NCI-H1092 treated with DMSO at 0.1 percent for 48 hours (cell line): ENCODE data around the gene LCN12.

Experiments used
- DNase-seq: peaks from one replicate; lab custom pipeline; 2025; lab: John Stamatoyannopoulos, UW

LCN12 gene

DNA sequence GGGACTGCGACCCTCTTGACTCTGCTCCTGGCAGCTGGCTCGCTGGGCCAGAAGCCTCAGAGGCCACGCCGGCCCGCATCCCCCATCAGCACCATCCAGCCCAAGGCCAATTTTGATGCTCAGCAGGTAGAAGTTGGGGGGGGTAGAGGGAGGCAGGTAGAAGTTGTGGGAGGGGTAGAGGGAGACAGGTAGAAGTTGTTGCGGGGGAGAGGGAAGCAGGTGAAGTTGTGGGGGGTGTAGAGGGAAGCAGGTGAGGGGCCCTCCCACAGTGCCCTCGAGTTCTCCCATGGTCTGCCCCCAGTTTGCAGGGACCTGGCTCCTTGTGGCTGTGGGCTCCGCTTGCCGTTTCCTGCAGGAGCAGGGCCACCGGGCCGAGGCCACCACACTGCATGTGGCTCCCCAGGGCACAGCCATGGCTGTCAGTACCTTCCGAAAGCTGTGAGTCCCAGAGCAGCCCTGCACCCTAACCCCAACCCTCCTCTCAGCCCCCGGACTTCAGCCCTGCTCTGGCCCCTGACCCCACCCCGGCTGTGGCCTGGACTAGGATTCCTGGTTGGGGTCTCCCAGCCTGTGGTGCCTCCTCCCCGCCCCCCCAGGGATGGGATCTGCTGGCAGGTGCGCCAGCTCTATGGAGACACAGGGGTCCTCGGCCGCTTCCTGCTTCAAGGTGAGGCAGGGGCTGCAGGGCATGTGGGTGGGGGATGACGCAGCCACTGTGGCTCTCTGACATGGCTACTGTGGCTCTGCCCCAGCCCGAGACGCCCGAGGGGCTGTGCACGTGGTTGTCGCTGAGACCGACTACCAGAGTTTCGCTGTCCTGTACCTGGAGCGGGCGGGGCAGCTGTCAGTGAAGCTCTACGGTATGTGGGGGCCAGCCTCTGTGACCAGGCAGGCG, 6.5 kb upstream of the LCN12 start:
- no peak for DNase-seq

DNA sequence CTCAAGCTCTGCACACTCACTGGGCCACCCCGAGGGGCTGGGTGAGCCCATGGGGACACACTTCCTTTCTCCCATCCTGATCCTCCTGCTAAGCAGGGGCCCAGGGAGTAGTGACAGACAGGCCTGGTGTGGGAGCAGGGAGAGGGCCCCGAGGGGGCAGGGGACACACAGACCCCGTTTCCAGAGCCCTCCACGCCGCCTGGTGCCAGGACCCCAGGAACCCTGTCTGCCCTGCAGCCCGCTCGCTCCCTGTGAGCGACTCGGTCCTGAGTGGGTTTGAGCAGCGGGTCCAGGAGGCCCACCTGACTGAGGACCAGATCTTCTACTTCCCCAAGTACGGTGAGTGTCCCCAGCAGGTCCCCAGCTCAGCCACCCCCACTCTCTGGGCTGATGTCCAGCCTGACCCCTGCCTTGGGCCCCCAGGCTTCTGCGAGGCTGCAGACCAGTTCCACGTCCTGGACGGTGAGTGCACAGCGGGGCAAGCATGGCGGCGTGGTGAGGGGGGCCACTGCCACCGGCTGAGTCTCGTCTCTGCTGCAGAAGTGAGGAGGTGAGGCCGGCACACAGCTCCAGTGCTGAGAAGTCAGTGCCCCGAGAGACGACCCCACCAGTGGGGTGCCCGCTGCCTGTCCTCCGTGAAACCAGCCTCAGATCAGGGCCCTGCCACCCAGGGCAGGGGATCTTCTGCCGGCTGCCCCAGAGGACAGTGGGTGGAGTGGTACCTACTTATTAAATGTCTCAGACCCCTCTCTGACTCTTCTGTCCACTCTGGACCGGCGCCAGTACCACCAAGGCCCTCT, 5.6 kb upstream of the LCN12 start:
- DNase-seq = no peak

DNA sequence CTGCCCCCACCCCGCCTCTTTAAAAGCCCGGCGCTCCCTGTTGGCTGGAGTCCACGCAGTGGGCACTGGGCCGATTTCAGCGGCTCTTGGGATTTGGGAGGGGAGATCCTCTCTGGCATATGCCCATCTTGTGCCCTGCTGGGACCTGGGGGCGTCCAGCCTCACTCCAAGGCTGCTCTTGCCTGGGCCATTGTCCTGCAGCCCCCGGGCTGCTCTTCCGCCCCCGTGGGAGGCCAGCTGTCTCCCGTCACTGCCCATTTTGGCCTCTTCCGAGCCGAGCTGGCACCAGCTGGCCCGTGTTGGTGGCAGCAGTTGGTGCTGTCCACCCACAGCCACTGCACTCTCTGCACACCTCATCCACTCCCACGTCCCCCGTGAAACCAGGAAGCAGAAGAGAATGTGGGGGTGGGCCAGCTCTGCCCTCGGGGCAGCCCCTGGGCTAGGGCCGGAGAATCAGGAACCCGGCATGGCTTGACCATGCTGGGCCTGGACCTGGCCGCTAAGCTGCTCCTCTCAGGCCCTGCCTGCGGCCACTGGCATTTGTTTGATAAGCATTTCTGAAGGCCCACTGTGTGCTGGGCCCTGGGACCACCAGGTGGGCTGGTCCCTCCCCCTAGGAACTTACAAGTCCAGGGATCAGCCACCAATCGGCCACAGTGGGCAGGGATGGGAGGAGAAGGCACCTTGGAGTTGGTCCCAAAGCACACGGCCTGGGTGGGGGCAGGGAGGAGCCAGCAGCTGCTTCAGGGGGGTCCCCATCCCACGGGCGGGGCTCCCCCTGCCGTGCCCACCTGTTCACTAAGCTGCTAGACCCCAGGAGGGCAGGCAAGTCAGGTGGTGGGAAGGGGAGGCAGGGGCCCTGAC, 4.8 kb upstream of the LCN12 start:
- no peak for DNase-seq

DNA sequence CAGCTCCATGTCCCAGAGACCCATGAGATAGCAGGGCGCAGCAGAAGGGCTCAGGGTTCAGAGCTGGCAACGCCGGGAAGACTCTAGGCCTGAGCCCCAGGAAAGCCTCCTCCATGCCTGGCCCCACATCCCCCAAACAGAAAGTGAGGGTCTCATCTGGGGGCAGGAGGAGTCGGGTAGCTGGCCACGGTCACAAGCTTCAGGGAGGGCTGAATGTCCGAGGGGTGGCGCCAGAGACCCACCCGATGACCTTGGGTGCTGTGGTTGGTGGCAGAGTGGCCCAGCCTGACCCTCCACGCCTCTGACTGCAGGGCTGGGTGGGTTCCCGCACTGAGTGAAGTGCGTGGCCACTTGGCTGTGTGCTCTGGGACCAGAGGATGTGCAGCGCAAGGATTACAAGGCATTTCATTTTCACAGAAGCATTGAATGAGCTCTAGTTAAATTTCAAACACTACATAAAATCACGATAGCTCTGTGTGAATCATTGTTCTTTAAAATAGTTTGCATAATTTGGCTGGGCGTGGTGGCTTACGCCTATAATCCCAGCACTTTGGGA, 4.0 kb upstream of the LCN12 start:
- DNase-seq = peak; percentile 30

DNA sequence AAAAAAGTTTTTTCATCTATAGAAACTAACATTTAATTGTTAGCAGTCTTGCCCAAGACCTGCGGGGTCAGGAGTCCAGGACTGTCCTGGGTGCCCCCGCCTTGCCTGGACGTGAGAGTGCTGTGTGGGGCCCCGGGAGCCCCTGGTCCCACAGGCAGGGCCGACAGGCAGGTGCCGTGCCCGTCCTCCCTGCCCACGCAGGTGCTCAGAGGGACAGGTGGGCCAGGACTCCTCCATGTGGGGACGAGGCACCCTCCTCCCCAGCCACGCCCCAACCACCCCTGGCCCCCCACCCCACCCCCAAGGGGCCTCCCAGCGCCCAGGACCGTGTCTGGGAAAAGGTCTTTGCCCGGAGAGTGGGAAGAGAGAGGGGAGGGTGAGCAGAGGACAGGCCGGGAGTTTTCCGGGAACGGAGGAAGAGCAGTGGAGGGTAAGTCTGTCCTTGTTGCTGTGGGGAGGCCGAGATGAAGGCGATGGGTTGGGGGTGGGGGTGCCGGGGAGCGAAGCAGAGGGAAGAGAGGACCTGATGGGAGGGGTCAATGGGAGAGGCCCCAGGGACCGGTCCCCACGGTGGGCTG, 2.7 kb upstream of the LCN12 start:
- peak; percentile 63 for DNase-seq

DNA sequence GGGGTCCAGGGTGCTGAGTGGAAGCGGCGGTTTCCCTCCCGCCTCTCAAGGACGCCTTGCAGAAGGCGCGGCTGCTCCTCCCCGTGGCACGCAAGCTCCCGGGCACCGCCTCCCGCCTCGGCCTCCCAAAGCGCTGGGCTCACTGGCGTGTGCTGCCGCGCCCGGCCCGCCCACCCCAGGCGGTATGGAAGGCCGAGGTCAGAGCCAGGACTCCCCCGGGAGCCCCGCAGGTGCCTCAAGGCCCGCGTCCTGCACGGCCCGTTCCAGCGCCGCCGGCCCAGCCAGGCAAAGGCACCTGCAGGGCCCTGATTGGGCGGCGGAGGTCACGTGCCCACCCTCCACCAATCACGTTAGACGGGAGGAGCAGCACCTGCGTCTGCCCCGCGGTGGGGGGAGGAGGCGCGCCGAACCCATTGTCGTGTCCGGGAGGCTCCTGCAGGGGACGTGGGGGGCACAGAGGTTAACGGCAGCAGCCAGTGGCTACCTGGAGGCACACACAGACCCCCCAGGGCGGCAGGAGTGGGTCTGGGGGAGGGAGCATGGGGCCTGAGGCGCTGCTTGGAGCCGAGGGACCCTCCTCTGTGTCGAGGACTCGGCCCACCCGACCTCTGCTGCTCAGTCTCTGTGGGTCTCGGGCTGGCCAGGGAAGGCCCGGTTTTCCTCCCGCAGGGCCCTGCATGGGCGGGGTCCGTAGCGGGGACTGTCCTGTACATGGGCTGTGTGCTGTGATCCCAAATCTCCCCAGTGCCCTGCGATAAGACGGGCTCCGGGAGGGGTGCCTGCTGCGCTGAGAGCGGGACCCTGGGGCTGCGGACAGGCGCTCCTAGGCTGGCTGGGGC, 2.0 kb upstream of the LCN12 start:
- peak; percentile 91 for DNase-seq

DNA sequence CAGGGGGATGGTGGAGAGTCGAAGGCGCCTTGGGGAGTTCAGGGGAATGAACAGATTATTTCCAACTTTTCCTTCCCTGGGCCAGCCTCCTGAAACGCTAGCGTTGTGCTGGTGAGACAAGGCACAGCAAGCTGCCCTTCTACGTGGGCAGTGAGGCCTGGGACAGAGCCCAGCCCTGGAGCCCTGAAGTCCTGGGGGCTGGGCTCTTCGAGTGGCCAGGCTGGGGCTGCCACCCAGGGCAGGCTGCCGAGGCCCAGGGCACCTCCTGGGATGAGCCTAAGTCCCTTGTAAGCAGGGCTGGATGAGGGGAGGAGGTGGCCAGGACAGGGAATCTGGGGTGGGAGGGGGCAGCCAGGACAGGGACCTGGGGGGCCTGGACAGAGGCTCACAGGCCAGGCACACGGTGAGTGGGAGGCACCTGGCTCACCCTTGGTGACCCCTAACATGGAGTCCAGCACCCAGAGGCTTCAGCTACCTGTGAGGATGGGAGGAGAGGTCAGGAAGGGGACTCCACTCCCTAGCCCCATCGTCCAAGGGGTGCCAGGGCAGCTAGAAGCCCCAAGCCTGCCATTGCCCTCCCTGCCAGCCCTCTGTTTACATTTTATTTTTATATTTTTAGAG, 1.3 kb upstream of the LCN12 start:
- no peak for DNase-seq

DNA sequence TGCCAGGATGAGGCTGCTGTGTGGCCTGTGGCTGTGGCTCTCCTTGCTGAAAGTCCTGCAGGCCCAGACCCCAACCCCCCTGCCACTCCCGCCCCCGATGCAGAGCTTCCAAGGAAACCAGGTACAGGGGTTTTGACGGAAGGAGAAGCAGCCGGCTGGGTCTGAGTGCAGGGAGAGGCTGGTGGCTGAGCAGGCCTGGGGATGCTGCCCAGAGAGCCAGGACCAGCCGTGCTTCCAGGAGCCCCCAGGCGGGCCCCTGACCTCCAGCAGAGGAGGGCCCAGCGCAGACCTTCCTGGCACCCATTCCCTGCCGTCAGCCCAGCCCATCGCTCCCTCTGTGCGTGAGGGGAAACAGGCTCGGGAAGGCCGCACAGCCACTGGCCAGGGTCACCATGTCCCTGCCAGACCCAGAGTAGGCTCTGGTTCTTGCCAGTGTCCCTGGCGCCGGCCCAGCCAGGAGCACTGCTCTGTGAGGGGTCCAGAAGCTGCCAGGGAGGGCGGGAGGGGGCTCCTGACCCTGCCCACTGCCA, 313 bp downstream of the LCN12 start:
- DNase-seq = no peak

DNA sequence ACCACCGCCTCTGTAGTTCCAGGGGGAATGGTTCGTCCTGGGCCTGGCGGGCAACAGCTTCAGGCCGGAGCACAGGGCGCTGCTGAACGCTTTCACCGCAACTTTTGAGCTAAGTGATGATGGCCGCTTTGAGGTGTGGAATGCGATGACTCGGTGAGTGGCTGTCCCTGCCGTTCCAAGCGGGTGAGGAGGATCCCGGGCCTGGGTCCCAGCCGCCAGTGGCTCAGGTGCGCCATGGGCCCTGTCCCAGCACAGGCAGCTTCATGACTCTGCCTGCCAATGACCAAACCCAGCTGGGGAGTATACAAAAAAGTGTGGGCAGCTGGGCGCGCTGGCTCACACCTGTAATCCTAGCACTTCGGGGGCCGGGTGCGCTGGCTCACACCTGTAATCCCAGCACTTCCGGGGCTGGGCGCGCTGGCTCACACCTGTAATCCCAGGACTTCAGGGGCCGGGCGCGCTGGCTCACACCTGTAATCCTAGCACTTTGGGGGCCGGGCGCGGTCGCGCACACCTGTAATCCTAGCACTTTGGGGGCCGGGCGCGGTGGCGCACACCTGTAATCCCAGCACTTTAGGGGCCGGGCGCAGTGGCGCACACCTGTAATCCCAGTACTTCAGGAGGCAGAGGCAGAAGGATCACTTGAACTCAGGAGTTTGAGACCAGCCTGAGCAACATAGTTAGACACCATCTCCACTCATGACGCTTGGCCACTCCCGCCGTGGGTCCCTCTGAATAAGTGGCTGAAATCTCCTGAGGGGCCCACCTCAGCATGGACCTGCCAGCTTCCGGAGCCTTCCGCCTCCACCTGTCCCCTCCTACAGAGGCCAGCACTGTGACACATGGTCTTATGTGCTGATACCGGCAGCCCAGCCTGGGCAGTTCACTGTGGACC, 1.1 kb downstream of the LCN12 start:
- DNase-seq = no peak

DNA sequence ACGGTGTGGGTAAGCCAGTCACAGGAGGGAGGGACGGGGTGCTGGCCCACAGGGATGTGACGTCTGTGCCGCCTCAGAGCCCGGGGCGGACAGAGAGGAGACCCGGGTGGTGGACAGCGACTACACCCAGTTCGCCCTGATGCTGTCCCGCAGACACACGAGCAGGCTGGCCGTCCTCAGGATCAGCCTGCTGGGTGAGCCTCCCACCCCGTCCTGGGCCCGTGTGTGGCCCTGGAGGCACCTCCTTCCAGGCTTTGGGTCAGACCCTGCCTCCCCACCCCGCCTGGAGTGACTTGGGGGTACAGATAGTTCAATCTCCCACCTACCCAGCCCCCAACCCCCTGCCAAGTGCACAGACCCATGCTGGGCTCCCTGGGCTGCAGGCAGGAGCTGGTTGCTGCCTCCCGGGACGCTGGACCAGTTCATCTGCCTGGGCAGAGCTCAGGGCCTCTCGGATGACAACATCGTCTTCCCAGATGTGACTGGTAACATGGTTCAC, 1.7 kb downstream of the LCN12 start:
- no peak for DNase-seq

DNA sequence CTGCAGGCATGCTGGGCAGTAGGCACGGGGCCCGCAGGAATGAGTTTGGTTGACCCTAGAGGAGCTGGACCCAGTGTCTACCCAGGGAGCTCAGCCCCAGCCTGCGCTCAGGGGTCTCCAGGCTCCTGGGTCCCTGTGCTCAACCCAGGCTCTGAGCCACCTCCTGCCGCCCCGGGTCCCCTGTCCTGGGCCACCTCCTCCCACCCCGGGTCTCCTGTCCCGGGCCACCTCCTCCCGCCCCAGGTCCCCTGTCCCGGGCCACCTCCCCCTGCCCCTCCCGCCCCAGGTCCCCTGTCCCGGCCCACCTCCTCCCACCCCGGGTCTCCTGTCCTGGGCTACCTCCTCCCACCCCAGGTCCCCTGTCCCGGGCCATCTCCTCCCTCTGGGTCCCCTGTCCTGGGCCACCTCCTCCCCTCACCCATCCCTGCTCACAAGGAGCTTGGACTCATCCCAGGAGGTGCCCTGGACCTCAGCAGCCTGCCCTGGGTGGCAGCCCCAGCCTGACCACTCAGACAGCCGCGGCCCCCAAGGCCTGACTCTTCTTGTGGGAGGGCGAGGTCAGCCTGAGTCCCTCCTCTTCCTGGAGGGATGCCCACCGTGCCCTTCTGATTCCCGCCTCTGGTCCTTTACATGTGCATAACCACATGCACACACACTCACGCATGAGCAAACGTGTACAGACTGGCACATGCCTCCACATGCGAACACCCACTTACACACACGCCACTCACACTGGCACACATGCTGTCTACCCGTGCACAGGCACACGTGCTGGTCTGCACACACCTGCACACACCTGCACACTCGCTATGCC, 2.4 kb downstream of the LCN12 start:
- no peak for DNase-seq

DNA sequence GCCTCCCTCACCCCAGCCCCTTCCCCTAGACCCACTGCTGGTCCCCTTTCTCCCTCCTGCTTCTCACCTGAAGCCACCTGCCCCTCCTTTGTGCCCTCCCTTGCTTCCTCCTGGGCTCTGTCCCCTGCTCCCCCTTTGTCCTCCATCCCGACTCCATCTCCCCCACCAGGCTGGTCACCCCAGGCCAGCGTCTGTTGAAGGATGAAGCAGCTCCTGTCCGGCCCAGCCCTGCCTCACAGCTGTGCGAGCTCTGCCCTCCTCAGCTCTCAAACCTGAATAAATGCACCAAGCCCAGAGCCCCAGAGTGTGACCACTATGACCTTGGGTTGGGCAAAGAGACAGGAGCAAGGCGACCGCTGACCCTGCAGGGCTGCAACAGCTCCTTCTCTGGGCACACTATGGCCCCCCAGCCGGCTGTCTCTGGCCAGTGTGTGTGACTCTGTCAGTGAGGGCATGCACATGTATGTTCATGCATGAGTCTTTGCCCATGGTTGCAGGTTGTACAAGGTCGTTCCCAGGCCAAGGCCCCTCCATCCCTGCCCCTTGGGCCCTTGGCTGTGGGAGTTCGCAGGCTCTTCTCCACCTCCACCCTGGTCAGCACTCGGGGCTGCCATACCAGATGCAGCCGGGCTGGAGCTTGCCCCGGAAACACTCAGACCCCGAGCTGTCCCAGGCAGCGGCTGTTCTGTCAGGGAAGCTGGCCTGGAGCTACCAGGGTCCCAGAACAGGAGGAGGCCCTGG, 3.3 kb downstream of the LCN12 start:
- no peak for DNase-seq

DNA sequence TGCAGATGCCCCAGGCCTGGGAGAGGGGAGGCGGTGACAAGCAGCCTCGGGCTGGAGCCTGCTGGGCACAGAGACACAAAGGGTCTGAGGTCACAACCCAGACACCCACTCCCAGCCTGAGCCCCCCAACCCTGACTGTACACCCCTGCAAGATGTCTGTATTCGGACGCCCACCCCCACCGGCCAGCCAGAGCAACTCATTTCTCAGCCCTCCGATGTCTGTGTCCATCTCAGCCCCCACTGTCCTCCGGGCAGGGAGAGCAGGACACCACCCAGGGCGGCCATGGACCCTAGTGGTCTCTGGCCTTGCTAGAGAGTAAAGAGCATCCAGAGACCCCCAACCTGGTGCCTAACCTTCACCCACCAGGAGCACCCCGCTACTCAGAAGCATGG, 3.9 kb downstream of the LCN12 start:
- DNase-seq = no peak

DNA sequence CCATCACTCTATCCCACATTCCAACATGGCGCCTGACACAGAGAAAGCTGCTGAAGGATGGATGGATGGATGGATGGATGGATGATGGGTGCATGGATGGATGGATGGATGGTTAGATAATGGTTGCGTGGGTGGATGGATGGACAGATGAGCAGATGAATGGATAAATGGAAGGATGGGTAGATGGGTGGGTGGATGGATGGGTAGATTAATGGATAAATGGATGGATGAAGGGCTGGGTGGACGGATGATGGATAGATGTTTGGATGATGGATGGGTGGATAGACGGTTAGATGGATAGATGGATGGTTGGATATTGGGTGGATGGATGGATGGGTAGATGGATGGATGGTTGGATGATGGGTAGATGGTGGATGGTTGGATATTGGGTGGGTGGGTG, 4.5 kb downstream of the LCN12 start:
- no peak for DNase-seq

DNA sequence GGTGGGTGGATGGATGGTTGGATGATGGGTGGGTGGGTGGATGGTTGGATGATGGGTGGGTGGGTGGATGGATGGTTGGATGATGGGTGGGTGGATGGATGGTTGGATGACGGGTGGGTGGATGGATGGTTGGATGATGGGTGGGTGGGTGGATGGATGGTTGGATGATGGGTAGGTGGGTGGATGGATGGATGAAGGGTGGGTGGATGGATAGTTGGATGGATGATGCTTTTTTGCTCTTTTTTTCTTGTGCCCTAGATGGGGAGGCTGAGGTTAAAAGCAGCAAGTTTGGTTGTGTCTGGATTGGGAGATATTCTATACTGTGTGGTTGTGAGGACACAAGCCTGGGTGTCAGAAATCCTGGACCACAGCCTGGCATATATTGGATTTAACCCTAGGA, 5.4 kb downstream of the LCN12 start:
- DNase-seq = no peak

DNA sequence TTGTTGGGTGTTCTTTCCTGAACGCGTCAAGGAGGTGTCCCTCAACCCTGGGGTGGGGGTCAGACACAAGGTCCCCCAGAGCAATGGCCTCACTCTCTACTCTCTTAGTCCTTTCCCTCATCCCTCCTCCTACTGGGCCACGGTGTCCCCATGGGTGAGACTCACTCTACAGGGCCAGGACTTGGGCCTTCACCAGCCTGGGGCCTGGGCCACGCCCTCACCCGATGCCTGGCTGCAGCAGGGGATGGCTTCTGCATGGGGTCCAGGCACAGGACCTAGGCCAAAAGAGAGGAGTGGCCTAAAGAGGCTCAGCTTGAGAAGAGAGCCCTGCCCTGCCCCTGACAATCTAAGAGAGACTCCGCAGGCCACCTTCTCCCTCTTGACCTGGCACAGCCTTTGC, 5.8 kb downstream of the LCN12 start:
- no peak for DNase-seq

DNA sequence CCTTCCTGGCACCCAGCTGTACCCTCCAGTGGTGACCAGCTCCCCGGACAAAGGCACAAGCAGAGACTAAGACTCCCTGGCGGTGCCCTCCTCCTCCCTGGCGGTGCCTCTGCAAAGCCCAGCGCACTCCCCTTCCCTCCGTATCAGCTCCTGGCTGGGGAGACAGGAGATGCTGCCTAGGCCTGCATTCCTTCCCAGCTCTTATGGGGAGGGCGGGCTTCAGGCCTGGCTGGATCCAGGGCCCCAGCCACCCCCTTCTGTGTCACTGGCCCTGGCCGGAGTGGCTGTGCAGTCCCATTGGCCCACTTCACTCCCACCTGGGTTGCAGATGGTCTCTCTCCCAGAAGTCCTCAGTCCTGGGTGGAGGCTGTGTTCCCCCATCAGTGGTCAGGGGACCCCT, 6.4 kb downstream of the LCN12 start:
- DNase-seq = no peak
